ENCODE results near the gene IQSEC1.

Gene IQSEC1

DNA sequence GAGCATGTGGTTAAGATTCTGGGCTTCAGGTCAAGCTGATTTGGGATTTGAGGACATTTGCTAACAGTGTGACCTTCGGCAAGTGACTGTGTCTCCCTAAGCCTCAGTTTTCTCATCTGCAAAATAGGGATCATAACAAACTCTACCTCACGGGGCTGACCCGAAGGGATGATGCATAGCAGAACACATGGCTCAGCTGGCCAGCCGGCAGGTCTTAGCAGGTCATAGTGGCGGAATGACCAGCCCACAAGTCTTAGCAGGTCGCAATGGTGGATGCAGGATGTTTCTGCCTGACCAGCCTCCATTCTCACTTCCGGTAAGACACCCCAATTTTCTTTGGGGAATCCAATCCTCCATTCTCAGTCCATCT, 63.3 kb downstream of the IQSEC1 start:
- no peak overlapping the region for H3K4me3 ChIP-seq (ENCODE audit: control insufficient read depth, low read depth, low read length)
- DNase-seq (ENCODE audit: low read depth): no peak
- TF ChIP-seq, protein P1, sequence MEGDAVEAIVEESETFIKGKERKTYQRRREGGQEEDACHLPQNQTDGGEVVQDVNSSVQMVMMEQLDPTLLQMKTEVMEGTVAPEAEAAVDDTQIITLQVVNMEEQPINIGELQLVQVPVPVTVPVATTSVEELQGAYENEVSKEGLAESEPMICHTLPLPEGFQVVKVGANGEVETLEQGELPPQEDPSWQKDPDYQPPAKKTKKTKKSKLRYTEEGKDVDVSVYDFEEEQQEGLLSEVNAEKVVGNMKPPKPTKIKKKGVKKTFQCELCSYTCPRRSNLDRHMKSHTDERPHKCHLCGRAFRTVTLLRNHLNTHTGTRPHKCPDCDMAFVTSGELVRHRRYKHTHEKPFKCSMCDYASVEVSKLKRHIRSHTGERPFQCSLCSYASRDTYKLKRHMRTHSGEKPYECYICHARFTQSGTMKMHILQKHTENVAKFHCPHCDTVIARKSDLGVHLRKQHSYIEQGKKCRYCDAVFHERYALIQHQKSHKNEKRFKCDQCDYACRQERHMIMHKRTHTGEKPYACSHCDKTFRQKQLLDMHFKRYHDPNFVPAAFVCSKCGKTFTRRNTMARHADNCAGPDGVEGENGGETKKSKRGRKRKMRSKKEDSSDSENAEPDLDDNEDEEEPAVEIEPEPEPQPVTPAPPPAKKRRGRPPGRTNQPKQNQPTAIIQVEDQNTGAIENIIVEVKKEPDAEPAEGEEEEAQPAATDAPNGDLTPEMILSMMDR (conservative IDR thresholded peaks at IDR 0.05; ENCODE audit: control insufficient read depth, insufficient read depth, low read depth, low read length): no peak

DNA sequence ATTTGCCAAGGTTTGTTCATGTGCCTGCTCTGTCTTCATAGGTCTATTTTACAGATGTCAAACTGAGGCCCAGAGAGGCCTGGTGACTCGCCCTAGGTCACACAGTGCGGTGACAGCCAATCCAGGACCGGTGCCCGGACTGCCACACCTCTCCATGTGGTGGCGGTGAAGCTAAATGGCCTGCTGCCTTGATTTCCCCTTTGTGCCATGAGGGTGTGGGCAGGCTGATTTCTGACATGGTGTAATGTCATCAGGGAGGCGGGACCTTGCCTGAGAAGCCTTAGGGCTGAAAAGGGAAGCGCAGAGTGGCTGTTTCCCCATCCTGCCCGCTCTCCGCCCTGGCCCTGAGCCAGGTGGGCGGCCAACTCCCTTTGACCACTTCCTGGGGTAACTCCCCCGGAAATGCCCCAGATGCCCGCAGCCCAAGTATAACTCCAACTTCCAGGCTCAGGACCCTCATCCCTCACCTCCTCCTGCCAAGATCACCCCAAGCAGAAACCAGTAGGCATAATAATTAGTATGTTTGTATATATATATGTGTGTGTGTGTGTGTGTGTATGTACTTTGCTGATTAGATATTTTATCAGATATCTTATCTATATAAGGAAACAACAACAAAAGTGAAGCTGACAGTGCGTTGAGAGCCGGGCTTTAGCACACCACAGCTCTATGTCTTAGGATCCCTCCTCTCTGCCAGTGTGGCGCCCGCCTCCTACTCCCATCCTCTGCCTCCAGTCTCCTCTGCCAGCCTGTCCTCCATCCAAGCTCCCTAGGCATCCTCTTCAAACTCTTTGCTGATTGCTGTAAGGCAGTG, 63.9 kb downstream of the IQSEC1 start:
- no peak for DNase-seq (ENCODE audit: low read depth)
- H3K4me3 ChIP-seq (ENCODE audit: control insufficient read depth, low read depth, low read length): no peak overlapping the region
- TF ChIP-seq, protein P1 (conservative IDR thresholded peaks at IDR 0.05; ENCODE audit: control insufficient read depth, insufficient read depth, low read depth, low read length): no peak

DNA sequence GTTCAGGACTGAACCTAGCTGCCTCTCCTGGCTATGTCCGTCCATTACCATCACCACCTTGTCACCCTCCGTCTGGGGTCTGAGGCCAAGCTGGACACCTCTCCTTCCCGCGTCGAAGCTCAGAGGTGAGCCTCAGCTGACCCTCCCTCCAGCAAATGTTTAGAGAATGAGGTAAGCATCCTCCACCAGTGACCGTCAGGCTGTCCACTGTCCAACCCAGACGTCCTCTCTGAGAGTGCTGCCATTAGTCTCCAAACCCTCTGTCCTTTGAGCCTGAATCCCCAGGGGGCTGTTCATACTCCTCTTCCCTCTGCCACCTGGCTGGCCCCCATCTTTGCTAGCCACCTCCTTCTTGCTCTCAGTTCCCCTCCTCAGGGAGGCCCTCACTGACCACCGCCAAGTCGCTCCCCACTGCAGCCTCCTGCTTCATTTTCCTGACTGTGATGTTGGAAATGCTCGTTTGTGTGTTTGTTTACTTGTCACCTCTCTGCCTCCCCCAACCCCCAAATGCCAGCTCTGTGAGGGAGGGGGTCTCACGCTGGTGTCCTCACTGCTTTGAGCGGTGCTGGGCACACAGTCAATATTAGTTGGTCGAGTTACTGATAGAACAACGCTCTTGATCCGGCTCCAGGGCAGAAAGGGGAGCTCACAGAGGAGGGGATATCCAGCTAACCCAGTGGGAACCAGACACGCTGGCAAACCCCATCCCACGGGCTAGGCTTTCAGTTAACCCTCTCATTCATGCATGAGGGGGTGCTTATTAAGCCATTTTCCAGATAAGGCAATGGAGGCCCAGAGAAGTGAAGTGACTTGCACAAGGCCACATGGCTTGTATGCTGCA, 64.9 kb downstream of the IQSEC1 start:
- DNase-seq (ENCODE audit: low read depth): no peak
- TF ChIP-seq, protein P1 (conservative IDR thresholded peaks at IDR 0.05; ENCODE audit: control insufficient read depth, insufficient read depth, low read depth, low read length): no peak
- H3K4me3 ChIP-seq (ENCODE audit: control insufficient read depth, low read depth, low read length): no peak overlapping the region

DNA sequence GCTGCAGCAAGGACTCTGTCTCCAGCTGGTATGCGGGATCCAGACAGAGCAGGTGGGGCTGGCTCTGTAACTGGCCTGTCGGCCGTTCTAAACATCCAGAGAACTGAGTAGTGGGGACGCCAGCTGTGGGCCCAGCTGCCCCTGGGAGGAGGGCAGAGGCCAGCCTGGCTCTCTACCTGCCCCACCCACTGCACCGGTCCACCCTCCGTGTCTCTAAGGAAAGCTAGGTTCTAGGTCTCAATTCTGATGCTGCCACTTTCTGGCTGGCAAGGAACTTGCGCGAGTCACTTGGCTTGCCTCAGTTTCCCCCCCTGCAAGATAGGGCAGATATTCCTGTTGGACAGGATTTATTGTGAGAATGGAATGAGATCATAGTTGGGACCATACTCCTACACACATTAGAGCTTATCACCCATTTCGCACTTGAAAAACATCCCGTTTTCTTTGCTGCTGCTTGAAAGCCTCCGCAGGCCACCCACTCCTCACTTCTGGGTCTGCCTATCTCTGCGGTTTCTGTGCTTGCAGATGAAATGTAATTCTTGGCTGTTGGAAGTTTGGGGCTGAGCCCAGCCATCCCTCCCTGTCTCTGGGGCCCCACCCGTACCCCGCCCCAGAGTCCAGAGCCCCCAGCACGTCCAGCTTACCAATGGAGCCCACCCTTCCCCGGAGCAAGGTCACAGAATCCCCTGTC, 65.8 kb downstream of the IQSEC1 start:
- no peak overlapping the region for H3K4me3 ChIP-seq (ENCODE audit: control insufficient read depth, low read depth, low read length)
- DNase-seq (ENCODE audit: low read depth): no peak
- TF ChIP-seq, protein P1 (conservative IDR thresholded peaks at IDR 0.05; ENCODE audit: control insufficient read depth, insufficient read depth, low read depth, low read length): no peak

DNA sequence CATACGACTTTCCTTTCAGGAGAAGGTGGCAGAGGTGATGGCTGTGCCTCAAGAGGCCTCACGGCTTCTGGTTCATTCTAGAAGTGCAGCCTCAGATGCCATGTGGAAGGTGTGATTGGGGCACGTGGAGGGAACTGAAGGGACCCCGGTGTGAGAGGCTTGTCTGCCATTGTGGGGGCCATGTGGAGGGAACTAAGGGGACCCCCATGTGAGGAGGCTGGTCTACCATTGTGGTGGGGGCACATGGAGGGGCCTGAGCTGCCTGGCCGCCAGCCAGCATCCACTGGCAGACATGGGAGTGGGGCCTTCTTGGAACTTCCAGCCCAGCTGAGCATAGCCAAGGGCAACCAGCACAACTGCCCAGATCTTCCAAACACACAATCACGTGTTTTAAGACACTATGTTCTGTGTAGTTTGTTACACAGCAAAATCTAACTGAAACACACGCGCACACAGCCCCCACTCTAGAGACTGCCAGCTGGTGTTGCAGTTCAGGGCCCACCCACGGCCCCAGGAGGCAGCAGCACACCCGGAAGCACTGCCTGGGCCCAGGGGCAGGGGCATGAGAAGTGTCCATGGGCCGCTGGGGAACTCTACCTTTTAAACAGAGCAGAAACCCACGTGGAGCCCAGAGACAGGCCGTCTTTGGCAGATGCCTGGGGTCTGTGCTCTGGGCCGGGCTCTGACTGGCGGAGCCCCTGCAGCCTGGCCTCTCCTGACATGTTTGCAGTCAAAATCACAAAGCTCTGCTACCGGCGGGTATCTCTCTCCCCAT, 66.8 kb downstream of the IQSEC1 start:
- no peak overlapping the region for H3K4me3 ChIP-seq (ENCODE audit: control insufficient read depth, low read depth, low read length)
- TF ChIP-seq, protein P1 (conservative IDR thresholded peaks at IDR 0.05; ENCODE audit: control insufficient read depth, insufficient read depth, low read depth, low read length): no peak
- no peak for DNase-seq (ENCODE audit: low read depth)

DNA sequence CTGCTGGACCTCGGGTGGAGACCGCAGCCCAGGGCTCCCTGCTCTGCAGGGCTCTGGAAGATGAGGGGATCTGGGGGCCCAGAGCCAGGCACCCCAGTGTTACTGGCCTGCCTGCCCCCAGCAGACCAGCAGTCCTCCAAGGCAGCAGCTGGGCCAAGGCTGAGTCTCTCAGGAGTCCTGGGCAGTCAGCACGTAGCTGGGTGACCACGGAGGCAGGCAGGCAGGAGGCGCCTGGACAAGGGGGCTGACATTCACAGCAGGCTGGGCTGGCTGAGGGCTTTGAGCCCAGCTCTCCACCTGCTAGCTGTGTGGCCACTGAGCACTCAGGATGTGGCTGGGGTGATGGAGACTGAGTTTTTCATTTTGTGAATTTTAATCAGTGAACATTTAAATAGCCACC, 67.9 kb downstream of the IQSEC1 start:
- no peak for DNase-seq (ENCODE audit: low read depth)
- H3K4me3 ChIP-seq (ENCODE audit: control insufficient read depth, low read depth, low read length): no peak overlapping the region
- TF ChIP-seq, protein P1 (conservative IDR thresholded peaks at IDR 0.05; ENCODE audit: control insufficient read depth, insufficient read depth, low read depth, low read length): no peak

Data from fibroblast of mammary gland (primary cell).